GM12878 (cell line): ENCODE data around the gene FAM98C. TPM values are rescaled to one million over a fixed set of nuclear protein-coding genes. Genes with fewer than 3 reads are reported as not detected.

Experiments used
- ATAC-seq: fragments of 200-7000 bp; cut with Tn5 transposase; 3 replicates; pipeline ENCODE4 v1.9.1; 2020; ENCODE audit warnings: mild to moderate bottlenecking, moderate library complexity
- BruUV-seq: library from RNA; stranded (reverse); fragments of 400-500 nt; replicated peaks from 2 replicates; lab custom pipeline; 2021; lab: Mats Ljungman, UMichigan
- CTCF ChIA-PET: fragments of 300-600 bp; sonication (Branson Sonifier 250); formaldehyde crosslinking; extraction: SDS; loops from one replicate; lab custom pipeline; 2021; ENCODE audit warnings: inconsistent platforms; lab: Yijun Ruan, JAX
- POLR2A ChIA-PET: fragments of 350-600 bp; formaldehyde crosslinking; extraction: SDS; loops from one replicate; lab custom pipeline; 2021; ENCODE audit warnings: inconsistent platforms; lab: Charles Lee
- RAD21 ChIA-PET: fragments of 300-600 bp; sonication (Branson Sonifier 250); formaldehyde crosslinking; loops from one replicate; lab custom pipeline; 2023; ENCODE audit warnings: antibody characterized with exemption; ENCODE audit not compliant: unreplicated experiment; lab: Charles Lee
- SMC1A ChIA-PET: fragments of 300-600 bp; sonication (Branson Sonifier 250); formaldehyde crosslinking; loops from one replicate; lab custom pipeline; 2023; ENCODE audit not compliant: unreplicated experiment, uncharacterized antibody; lab: Charles Lee
- DNase-seq: peaks from one replicate; pipeline ENCODE4 v3.0.0-alpha.2; 2011; ENCODE audit warnings: low read depth, low spot score
- FAIRE-seq: peaks from 3 replicates; lab custom pipeline; 2011; peaks lifted over from hg19 to GRCh38; lab: Jason Lieb, UNC
- H2AFZ ChIP-seq: 2 replicates; pipeline ENCODE4 v1.6.0; 2011; ENCODE audit warnings: low read depth, low read length, control low read depth; ENCODE audit not compliant: control insufficient read depth
- H3K27ac ChIP-seq: 2 replicates; pipeline ENCODE4 v1.5.1; 2011; ENCODE audit warnings: control low read depth; ENCODE audit not compliant: control insufficient read depth, insufficient read depth
- H3K27me3 ChIP-seq, 2 experiments: replicated peaks in 1 of 2; 2 replicates each; pipeline versions ENCODE4 v1.6.0 to v1.6.1; 2011; ENCODE audit warnings: low read length in 1 of 2; ENCODE audit not compliant: control insufficient read depth in 2 of 2, insufficient read depth in 2 of 2
- H3K36me3 ChIP-seq, 2 experiments: 2 replicates each; pipeline ENCODE4 v1.5.1; 2011; ENCODE audit warnings: low read length in 1 of 2; ENCODE audit not compliant: control insufficient read depth in 2 of 2, insufficient read depth in 2 of 2
- H3K4me1 ChIP-seq: 2 replicates; pipeline ENCODE4 v1.6.1; 2011; ENCODE audit warnings: mild to moderate bottlenecking, low read length, moderate library complexity, mixed read lengths; ENCODE audit not compliant: control insufficient read depth, insufficient read depth
- H3K4me2 ChIP-seq: 2 replicates; pipeline ENCODE4 v1.6.0; 2011; ENCODE audit warnings: control low read depth; ENCODE audit not compliant: control insufficient read depth, insufficient read depth
- H3K4me3 ChIP-seq: fragments of 200-600 bp; sonication (generic); 2 replicates; pipeline ENCODE4 v1.5.1; 2016
- H3K79me2 ChIP-seq: 2 replicates; pipeline ENCODE4 v1.6.0; 2011; ENCODE audit warnings: low read length; ENCODE audit not compliant: control insufficient read depth, insufficient read depth
- H3K9ac ChIP-seq: 2 replicates; pipeline ENCODE4 v1.8.0; 2011; ENCODE audit warnings: low read length, control low read depth, mixed read lengths; ENCODE audit not compliant: control insufficient read depth, insufficient read depth
- H3K9me3 ChIP-seq: replicated peaks from 3 replicates; pipeline ENCODE4 v1.5.1; 2011; ENCODE audit warnings: mild to moderate bottlenecking, low read length; ENCODE audit not compliant: control insufficient read depth, insufficient read depth
- H4K20me1 ChIP-seq: 2 replicates; pipeline ENCODE4 v1.6.0; 2011; ENCODE audit not compliant: control insufficient read depth, insufficient read depth
- BHLHE40 ChIP-seq, 2 experiments: fragments of 450-650 bp in 1 of 2; IDR thresholded peaks; 2 replicates each; pipeline ENCODE4 v1.6.1; 2011 to 2017; ENCODE audit warnings: low read depth in 2 of 2, borderline replicate concordance in 1 of 2, improper control_type of control experiment in 1 of 2, low read length in 1 of 2, mild to moderate bottlenecking in 1 of 2
- CBFB ChIP-seq: IDR thresholded peaks from 2 replicates; pipeline ENCODE4 v1.6.1; 2016; ENCODE audit warnings: antibody characterized with exemption, low read depth
- NR2C2 ChIP-seq: IDR thresholded peaks from 2 replicates; pipeline ENCODE4 v1.6.1; 2011; ENCODE audit warnings: borderline replicate concordance, low read depth; ENCODE audit not compliant: control insufficient read depth, insufficient read length
- RAD51 ChIP-seq: fragments of 450-650 bp; IDR thresholded peaks from 2 replicates; pipeline ENCODE4 v1.6.1; 2016; ENCODE audit warnings: moderate library complexity, mild to moderate bottlenecking, inconsistent platforms
- USF1 ChIP-seq: IDR thresholded peaks from 2 replicates; pipeline ENCODE4 v1.6.1; 2011; ENCODE audit warnings: borderline replicate concordance, low read depth, mild to moderate bottlenecking, moderate library complexity, mixed read lengths, low read length; ENCODE audit not compliant: insufficient read depth; ENCODE audit errors: extremely low read length
- ZSCAN29 ChIP-seq: fragments of 450-650 bp; IDR thresholded peaks from 2 replicates; pipeline ENCODE4 v1.6.1; 2017; ENCODE audit warnings: mild to moderate bottlenecking, moderate library complexity
- ZZZ3 ChIP-seq: IDR thresholded peaks from 2 replicates; pipeline ENCODE4 v1.6.1; 2011; ENCODE audit warnings: low read depth; ENCODE audit not compliant: control insufficient read depth, insufficient read length
- WGBS: methylation state at CpG from one replicate; pipeline ENCODE4 v1.1.6; 2016; ENCODE audit warnings: low lambda C conversion rate; ENCODE audit not compliant: insufficient replicate concordance, insufficient coverage; ENCODE audit errors: missing lambda C conversion rate; 5-methylcytosine and 5-hydroxymethylcytosine counted together
- in situ Hi-C: fragments of 300-500 bp; cut with MboI; formaldehyde crosslinking; loops from 9 replicates; pipeline ENCODE4 v1.14.3; 2018; ENCODE audit warnings: mixed read lengths
- intact Hi-C: fragments of 100-400 bp; cut with micrococcal nuclease; formaldehyde crosslinking; loops from one replicate; pipeline ENCODE4 v1.14.2; 2022; ENCODE audit not compliant: unreplicated experiment
- polyA plus RNA-seq, 11 experiments: library from polyadenylated mRNA; depleted of rRNA in 4 of 11; unstranded in 6 of 11; stranded (reverse) in 5 of 11; fragments of >200 nt; fragmentation: Nextera tagmentation in 4 of 11; fragmentation: Illumina TruSeq in 1 of 11; extraction: Ambion mirVana in 4 of 11; extraction: Trizol in 1 of 11; gene quantifications; 1 replicate in 1 of 11; 2 replicates in 10 of 11; pipeline versions ENCODE4 v1.2.1 to v1.2.3, GENCODE V29; 2011 to 2016; ENCODE audit warnings: inconsistent platforms in 2 of 11, missing spikeins in 2 of 11, low read depth in 1 of 11
- total RNA-seq, 4 experiments: library from RNA; depleted of rRNA in 3 of 4; stranded (reverse); fragments of >200 nt in 3 of 4; fragmentation: Illumina TruSeq in 1 of 4; extraction: Trizol in 1 of 4; gene quantifications; 2 replicates each; pipeline versions ENCODE4 v1.2.1 to v1.2.3, GENCODE V29; 2013 to 2021

Gene FAM98C
- total and polyA plus RNA-seq, 10 of the 15 experiments (the other 5 are each of a cell fraction or from before 2014, with no cell fraction given): 1.4 to 17.2 (median 9.5) TPM

GRCh38 chr19:38389101-38389925, 13.6 kb upstream of the FAM98C start:
- in situ Hi-C loops (no loop called here), intact Hi-C loops (loop anchor here (5.0 kb wide), 1 partner anchor 157 kb away; no protein-coding TSS in a partner anchor)
- no TSS peak for BruUV-seq
- H3K27me3 ChIP-seq: peaks cover 0 to under 1% of the 10 kb centered on the region in 2 experiments; a peak in 1 of 4 replicates
- H3K4me1 ChIP-seq: peaks cover 12% of the 10 kb centered on the region
- ChIA-PET POLR2A (interaction anchor here (0.6 to 1.0 kb wide), 2 partner anchors 14 to 162 kb away, joined by 3 to 4 read pairs; partner anchors contain the start of gene FAM98C), SMC1A (interaction anchor here (2.2 kb wide), 1 partner anchor 14 kb away, joined by 6 read pairs; the partner anchor contains the start of gene FAM98C), CTCF (interaction anchor here (1.0 to 2.4 kb wide), 2 partner anchors 13 to 14 kb away, joined by 3 to 14 read pairs; partner anchors contain the start of gene FAM98C), RAD21 (interaction anchor here (1.8 kb wide), 1 partner anchor 14 kb away, joined by 6 read pairs; the partner anchor contains the start of gene FAM98C)
- WGBS: 9% methylated on average over 19 of the region's 28 CpGs
- TF ChIP-seq RAD51 (peak; percentile 73), CBFB (no peak), USF1 (peak; percentile 66), BHLHE40 (IDR thresholded peaks at IDR 0.05; ENCODE audit: borderline replicate concordance in 1 of 2, low read depth in 2 of 2, low read length in 1 of 2) (peak in 1 of 2 experiments; percentile 61; a peak in 2 of 4 replicates), ZZZ3 (no peak), ZSCAN29 (no peak), NR2C2 (no peak)
- no peak overlapping the region for H2AFZ ChIP-seq
- H3K4me3 ChIP-seq: no peak overlapping the region
- no peak overlapping the region for H3K27ac ChIP-seq
- H3K9me3 ChIP-seq: no peaks in the 10 kb centered on the region
- DNase-seq (no peak), ATAC-seq (no peak), FAIRE-seq (no peak)
- H4K20me1 ChIP-seq: no peaks in the 10 kb centered on the region; the same call in 1 of the 2 replicates
- no peaks in the 10 kb centered on the region; a peak in 2 of 4 replicates for H3K36me3 ChIP-seq
- H3K79me2 ChIP-seq: no peaks in the 10 kb centered on the region
- peak overlapping the region; percentile 30; the same call in 1 of the 2 replicates for H3K4me2 ChIP-seq
- H3K9ac ChIP-seq: no peak overlapping the region
